Peyer's patch (tissue), 4 donors: Measurements from ENCODE around the gene CELF2.

Source experiments
- POLR2A ChIP-seq, 2 donors: fragments of 450-650 bp; IDR thresholded peaks; one replicate each; pipeline ENCODE4 v1.5.1; 2017; ENCODE audit warnings: antibody characterized with exemption in 2 of 2, mild to moderate bottlenecking in 2 of 2, moderate library complexity in 2 of 2
- TF ChIP-seq, protein P1 (sequence below), 6 experiments: fragments of 450-650 bp in 4 of 6; fragments of 200-600 bp in 2 of 6; sonication (generic) in 1 of 6; IDR thresholded peaks; one replicate each; pipeline ENCODE4 v1.5.1; 2017 to 2019; ENCODE audit warnings: antibody characterized with exemption in 6 of 6, mild to moderate bottlenecking in 3 of 6, moderate library complexity in 1 of 6

DNA sequence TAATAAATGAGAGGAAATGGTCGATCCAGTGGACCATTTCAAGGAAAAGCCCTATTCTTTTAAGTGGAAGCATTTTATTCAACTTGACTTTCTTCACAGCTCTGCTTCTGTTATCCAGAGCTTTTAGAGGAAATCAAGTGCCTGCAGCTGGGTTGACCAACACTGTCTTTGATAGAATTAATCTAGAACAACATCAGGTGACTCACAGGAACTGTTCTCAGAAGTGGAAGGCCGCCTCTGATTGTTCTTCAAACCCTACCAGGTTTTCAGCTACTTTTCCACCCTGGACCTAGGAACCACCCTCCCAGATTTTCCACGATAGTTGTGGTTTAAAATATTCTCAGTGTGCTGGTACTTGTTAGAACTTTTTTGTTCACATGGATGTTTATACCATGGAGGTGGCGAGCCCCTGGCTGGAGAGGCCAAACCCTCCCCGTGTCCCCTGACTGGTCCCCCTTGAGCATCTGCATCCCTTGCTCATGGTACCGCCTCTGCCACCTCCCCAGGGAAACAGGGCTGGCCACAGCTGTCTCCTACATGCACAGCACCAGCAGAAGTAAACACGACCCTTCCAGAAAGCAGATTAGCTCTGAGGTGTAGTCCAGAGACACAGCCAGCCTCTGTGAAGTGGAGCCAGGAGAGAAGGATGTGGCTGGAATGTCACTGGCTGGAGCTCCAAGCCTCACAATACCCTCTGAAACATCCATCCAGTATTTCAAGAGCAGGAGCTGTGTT, 300.4 kb downstream of the CELF2 start:
- no peak for TF ChIP-seq POLR2A (IDR thresholded peaks at IDR 0.05)
- TF ChIP-seq, protein P1, sequence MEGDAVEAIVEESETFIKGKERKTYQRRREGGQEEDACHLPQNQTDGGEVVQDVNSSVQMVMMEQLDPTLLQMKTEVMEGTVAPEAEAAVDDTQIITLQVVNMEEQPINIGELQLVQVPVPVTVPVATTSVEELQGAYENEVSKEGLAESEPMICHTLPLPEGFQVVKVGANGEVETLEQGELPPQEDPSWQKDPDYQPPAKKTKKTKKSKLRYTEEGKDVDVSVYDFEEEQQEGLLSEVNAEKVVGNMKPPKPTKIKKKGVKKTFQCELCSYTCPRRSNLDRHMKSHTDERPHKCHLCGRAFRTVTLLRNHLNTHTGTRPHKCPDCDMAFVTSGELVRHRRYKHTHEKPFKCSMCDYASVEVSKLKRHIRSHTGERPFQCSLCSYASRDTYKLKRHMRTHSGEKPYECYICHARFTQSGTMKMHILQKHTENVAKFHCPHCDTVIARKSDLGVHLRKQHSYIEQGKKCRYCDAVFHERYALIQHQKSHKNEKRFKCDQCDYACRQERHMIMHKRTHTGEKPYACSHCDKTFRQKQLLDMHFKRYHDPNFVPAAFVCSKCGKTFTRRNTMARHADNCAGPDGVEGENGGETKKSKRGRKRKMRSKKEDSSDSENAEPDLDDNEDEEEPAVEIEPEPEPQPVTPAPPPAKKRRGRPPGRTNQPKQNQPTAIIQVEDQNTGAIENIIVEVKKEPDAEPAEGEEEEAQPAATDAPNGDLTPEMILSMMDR (IDR thresholded peaks at IDR 0.05) = no peak
